Stomach (tissue), 4 donors: Measurements from ENCODE around the gene TPRG1L.

Experiments used
- EP300 ChIP-seq: sonication (generic); formaldehyde crosslinking; IDR thresholded peaks from one replicate; pipeline ENCODE4 v1.6.1; 2017; ENCODE audit warnings: antibody characterized with exemption
- POLR2AphosphoS5 ChIP-seq, 3 donors: sonication (generic); formaldehyde crosslinking; IDR thresholded peaks; one replicate each; pipeline ENCODE4 v1.6.1; 2016; ENCODE audit warnings: antibody characterized with exemption in 3 of 3
- TF ChIP-seq, protein P1 (sequence below), 7 experiments: fragments of 450-650 bp in 4 of 7; fragments of 200-600 bp in 3 of 7; sonication (generic) in 3 of 7; IDR thresholded peaks; one replicate each; pipeline ENCODE4 v1.5.1; 2016 to 2019; ENCODE audit warnings: antibody characterized with exemption in 7 of 7, control low read depth in 2 of 7, mild to moderate bottlenecking in 1 of 7

DNA sequence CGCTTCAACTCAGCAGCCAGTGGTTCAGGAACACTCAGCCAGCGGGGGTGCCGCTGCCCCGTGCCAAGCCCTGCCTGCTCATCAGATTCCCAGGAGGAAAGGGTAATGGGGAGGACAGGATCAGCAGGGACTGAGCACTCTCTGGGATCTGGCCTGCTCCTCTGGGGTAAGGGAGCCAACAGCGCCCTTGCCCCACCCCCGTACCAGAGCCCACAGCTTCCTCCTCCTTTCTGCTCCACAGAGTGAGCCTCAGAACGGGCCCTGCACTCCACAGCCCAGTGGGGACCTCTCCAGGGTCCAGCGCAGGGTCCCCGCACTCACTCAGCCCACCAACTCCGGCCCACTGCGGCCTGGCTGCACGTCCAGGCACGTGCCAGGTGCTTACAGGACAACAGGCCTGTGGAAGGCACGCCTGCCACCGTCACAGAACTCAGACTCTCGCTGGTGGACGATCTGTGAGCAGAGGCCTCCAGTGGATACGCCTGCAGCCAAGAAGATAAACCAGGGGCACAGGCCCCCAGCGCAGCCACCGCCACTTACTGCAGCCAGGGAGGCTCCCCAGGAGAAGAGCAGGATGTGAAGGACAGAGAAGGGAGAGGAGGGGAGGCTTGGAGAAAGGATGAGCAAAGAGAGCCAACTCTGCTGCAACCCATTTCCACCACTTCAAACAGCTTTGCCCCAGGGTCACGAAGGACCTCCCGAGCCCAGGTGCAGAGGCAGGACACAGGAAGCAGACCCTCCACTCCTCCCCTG is 15.6 kb upstream of the TPRG1L start:
- TF ChIP-seq, protein P1, sequence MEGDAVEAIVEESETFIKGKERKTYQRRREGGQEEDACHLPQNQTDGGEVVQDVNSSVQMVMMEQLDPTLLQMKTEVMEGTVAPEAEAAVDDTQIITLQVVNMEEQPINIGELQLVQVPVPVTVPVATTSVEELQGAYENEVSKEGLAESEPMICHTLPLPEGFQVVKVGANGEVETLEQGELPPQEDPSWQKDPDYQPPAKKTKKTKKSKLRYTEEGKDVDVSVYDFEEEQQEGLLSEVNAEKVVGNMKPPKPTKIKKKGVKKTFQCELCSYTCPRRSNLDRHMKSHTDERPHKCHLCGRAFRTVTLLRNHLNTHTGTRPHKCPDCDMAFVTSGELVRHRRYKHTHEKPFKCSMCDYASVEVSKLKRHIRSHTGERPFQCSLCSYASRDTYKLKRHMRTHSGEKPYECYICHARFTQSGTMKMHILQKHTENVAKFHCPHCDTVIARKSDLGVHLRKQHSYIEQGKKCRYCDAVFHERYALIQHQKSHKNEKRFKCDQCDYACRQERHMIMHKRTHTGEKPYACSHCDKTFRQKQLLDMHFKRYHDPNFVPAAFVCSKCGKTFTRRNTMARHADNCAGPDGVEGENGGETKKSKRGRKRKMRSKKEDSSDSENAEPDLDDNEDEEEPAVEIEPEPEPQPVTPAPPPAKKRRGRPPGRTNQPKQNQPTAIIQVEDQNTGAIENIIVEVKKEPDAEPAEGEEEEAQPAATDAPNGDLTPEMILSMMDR (IDR thresholded peaks at IDR 0.05): no peak
- TF ChIP-seq EP300 (no peak), POLR2AphosphoS5 (IDR thresholded peaks at IDR 0.05) (no peak)
